RKO (cell line): ENCODE measurements around the gene IL13RA1.
A peak's percentile ranks its signal among the peaks of the same experiment; 100 is the strongest.
"Not testable (repeated sequence)": the region's sequence is repeated elsewhere in the genome, so short reads cannot be mapped to it uniquely, and the experiment has no call there.

Experiments
- DNase-seq: peaks from one replicate; pipeline ENCODE4 v3.0.0-alpha.2; 2016; ENCODE audit warnings: low spot score

The IL13RA1 gene

DNA sequence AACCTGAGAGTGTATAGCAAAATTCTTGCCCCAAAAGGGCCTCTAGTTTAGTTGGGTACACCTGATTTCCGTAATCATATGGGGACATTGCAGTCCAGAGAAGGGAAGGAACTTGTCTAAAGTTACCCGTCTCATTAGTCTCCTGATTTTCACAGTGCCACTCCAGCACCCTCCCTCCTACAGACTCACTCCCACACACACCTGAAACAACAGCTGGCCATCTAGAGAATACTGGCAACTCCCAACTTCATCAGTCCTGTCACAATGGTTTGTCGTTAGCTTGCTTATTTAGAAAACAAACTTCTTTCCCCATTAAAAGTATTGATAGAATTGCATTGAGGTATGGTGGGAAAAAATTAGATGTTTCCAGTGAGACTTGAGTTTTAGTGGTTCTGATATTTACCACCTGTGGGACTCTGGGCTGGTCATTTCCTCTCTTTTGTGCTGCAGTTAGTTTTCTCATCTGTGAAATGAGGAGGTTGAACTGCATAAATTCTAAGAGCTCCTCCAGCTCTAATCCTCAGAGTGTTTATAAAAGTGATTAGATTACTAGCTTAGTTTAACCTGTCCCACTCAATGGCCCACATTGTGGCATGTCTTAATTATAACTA, 1.7 kb downstream of the IL13RA1 start:
- DNase-seq: no peak

DNA sequence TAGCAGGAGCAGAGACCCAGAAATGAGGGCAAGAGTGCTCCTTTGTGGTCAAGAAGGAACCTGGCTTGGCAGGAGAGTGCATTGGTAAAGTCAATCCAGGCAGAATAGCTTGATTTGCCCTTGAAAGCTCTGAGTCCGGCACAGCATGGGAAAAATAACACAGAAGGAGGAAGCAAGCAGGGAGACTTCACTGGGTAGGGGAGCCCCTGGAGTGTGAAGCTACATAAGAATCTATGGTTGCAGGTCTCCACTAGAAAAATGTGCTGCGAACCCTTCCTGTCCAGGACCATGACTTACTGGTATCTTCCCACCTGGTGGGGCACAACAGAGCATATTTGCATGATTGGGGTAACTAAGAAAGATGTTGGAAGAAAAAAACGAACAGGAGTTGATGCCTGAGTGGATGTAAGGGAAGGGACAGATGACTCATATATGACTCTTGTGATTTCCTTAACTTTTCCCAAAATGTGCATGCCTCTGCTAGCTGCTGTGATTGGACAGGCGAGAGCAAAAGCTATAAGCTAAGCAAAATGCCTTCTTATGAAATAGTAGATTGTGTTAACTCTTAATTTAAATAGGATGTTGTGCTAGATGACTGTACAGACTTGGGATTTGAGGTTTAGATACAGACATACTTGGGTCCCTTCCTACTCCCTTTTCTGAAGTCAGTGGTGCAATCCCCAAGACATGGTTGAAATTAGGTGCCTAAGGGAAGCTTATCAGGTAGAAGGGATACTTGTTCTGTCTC, 3.3 kb downstream of the IL13RA1 start:
- peak; percentile 63 for DNase-seq

GRCh38 chrX:118732551-118732950, 5.1 kb downstream of the IL13RA1 start:
- not testable (repeated sequence) for DNase-seq

GRCh38 chrX:118734909-118735308, 7.5 kb downstream of the IL13RA1 start:
- no peak for DNase-seq

DNA sequence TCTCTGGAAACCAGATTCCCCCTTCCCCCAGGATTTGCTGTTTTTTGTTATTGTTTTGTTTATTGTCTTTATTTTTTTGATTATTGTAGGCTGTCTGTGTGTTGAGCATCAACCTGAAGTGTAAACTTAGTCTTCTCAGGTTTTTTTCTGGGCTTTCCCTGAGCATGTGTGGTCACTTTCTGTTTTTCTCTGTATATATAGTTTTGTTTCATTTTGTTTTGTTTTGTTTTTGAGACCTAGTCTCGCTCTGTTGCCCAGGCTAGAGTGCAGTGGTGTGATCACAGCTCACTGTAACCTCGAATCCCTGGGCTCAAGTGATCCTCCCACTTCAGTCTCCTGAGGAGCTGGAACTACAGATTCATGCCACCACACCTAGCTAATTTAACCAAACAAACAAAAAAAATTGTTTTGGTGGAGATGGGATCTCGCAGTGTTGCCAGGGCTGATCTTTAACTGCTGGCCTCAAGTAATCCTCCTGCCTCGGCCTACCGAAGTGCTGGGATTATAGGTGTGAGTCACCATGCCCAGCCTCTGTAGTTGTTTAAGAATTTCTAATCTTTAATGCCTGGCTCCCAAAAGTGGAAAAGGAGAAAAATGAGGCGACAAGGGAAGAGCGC, 9.1 kb downstream of the IL13RA1 start:
- DNase-seq: no peak

GRCh38 chrX:118739577-118739976, 12.2 kb downstream of the IL13RA1 start:
- no peak for DNase-seq

DNA sequence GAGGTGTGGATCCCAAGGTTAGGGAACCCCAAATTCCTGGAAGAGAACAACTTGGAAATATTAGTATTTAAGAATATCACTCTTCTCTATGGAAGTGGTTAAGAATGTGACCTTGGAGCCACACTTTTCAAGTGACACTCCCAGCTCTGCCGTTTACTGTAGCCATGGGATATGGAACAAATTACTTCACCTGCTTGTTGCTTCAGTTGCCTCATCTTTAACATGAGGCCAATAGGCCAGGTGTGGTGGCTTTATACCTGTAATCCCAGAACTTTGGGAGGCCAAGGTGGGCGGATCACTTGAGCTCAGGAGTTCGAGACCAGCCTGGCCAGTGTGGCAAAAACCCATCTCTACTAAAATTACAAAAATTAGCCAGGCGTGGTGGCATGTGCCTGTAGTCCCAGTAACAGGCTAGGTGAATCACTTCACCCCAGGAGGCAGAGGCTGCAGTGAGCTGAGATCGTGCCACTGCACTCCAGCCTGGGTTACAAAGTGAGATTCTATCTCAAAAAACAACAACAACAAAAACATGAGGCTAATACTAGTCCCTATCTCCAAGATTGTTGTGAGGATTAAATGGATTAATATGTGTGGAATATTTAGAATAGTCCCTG, 13.0 kb downstream of the IL13RA1 start:
- no peak for DNase-seq

DNA sequence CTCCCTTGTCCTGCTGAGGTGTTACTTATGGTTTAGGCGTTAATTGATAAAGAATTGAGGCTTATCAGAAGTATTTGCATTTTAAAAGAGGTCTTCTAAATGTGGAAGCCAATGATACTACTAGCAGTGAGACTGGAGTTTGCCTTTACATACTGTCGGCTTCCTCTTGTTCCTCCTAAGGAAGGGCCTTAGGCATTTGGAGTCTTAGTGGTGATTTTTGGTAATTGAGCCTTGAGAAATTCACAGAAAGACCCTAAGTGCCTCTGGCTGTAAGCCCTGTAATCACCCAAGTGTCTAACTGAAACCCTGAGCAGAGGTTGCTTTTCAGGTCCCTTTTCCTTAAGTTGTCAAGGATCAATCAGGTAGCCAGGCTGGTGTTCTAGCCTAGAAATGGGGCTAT, 14.8 kb downstream of the IL13RA1 start:
- DNase-seq: no peak

GRCh38 chrX:118745570-118745969, 18.2 kb downstream of the IL13RA1 start:
- no peak for DNase-seq

- DNase-seq: no peak
Measured at GRCh38 chrX:118751950-118752783, 24.8 kb downstream of the IL13RA1 start.

GRCh38 chrX:118755633-118756032, 28.2 kb downstream of the IL13RA1 start:
- no peak for DNase-seq

DNA sequence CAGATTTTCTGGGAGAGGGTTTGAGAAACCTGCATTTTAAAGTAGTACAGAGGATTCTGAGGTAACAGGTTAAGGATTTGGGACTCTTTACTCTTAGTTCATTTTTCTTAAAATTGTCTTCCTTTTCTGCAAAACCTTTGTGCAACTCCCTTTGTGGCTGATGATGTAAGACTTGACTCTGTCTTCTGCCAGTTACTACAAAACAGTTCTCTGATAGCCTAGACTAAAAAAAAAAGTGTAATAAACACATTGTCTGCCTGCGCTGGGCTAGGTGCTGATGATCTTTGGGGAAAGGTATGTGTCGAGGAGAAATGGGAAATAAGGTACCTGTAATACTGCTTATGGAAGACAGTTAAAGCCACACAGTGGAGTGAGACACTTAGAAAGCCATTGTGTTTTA, 28.7 kb downstream of the IL13RA1 start:
- DNase-seq: no peak

- DNase-seq: no peak
Measured at GRCh38 chrX:118758511-118758910, 31.1 kb downstream of the IL13RA1 start.

GRCh38 chrX:118760025-118760424, 32.6 kb downstream of the IL13RA1 start:
- no peak for DNase-seq

- DNase-seq: no peak
Measured at GRCh38 chrX:118761939-118762707, 34.7 kb downstream of the IL13RA1 start.

DNA sequence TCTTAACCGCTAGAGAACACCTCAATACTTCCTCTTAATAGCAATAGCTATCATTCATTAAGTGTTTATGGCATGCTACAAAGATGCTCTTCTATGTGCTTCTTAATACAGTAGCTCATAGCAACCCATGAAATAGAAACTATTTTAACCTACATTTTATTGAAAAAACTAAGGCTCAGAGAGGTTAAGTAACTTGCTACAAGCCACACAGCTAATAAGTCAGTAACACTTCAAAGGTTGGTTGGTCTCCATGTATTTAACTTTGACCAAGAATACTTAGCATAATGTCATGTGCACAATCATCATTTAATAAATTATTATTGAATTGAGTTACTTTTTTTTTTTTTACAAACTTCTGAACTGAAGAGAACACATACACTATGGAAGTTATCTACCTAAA, 36.1 kb downstream of the IL13RA1 start:
- no peak for DNase-seq

DNA sequence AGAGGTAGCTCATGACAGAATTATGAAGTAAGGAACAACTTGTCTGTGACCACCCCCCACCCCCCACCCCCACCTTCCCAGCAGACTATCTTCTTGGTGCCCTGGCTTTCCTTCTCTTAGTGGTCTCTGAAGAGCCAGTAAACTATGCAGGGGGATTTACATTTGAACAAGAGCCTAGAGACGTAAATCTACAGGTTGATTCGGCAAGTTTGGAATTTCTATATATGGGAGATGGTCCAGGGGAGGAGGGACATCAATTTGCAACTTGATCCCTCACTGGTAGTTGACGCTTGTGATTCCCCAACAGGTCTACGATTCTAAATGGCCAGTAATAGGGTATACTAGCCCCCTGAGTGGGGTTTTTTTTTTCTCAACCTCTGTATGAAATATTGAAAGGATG, 36.7 kb downstream of the IL13RA1 start:
- no peak for DNase-seq

- DNase-seq: no peak
Measured at GRCh38 chrX:118770133-118770760, 42.8 kb downstream of the IL13RA1 start.

GRCh38 chrX:118772051-118772450, 44.6 kb downstream of the IL13RA1 start:
- no peak for DNase-seq

DNA sequence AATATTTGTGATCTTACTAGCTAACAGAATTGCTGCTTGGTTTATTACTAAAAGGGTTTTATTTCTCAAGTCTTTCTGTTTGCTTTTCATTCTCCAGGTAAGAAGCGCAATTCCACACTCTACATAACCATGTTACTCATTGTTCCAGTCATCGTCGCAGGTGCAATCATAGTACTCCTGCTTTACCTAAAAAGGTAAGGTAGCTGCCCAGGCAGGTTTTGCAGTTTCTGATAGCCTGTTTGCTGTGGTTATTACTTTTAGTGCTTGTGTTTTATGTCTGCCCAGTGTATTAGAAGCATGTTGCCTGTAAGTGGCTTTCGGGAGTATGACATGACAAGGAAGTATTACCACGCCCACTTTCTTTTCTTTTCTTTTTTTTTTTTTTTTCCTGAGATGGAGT, 46.4 kb downstream of the IL13RA1 start:
- DNase-seq: no peak

- DNase-seq: no peak
Measured at GRCh38 chrX:118779581-118779980, 52.2 kb downstream of the IL13RA1 start.
